B cell (primary cell): Measurements from ENCODE around the gene PTPRG.

ENCODE experiments used
- EZH2 ChIP-seq: IDR thresholded peaks from 2 replicates; pipeline ENCODE4 v1.6.1; 2012; ENCODE audit warnings: borderline replicate concordance, low read depth, mild to moderate bottlenecking, moderate library complexity, low read length; ENCODE audit not compliant: insufficient read depth, poor library complexity, severe bottlenecking
- TF ChIP-seq, protein P1 (sequence below): fragments of 200-600 bp; IDR thresholded peaks from one replicate; pipeline ENCODE4 v1.8.0; 2022; ENCODE audit warnings: antibody characterized with exemption, mild to moderate bottlenecking

- TF ChIP-seq, protein P1, sequence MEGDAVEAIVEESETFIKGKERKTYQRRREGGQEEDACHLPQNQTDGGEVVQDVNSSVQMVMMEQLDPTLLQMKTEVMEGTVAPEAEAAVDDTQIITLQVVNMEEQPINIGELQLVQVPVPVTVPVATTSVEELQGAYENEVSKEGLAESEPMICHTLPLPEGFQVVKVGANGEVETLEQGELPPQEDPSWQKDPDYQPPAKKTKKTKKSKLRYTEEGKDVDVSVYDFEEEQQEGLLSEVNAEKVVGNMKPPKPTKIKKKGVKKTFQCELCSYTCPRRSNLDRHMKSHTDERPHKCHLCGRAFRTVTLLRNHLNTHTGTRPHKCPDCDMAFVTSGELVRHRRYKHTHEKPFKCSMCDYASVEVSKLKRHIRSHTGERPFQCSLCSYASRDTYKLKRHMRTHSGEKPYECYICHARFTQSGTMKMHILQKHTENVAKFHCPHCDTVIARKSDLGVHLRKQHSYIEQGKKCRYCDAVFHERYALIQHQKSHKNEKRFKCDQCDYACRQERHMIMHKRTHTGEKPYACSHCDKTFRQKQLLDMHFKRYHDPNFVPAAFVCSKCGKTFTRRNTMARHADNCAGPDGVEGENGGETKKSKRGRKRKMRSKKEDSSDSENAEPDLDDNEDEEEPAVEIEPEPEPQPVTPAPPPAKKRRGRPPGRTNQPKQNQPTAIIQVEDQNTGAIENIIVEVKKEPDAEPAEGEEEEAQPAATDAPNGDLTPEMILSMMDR, result no peak
- no peak for TF ChIP-seq EZH2
Observed at GRCh38 chr3:61814674-61815073, 253.3 kb downstream of the PTPRG start.
